K562 (cell line): ENCODE measurements around the gene NMUR1. TPM values are rescaled to one million over a fixed set of nuclear protein-coding genes. Genes with fewer than 3 reads are reported as not detected.

ENCODE experiments used
- ATAC-seq: fragments of 200-7000 bp; cut with Tn5 transposase; 3 replicates; pipeline ENCODE4 v1.9.1; 2020; ENCODE audit warnings: moderate library complexity
- BruUV-seq: library from RNA; stranded (reverse); fragments of 400-500 nt; replicated peaks from 2 replicates; lab custom pipeline; 2021; lab: Mats Ljungman, UMichigan
- CTCF ChIA-PET: fragments of 300-600 bp; formaldehyde crosslinking; extraction: SDS; loops from one replicate; lab custom pipeline; 2021; ENCODE audit warnings: low intra/inter-chr PET ratio; lab: Yijun Ruan, JAX
- POLR2A ChIA-PET: fragments of 300-600, 350-650 bp; sonication (Branson Sonifier 250); formaldehyde crosslinking; extraction: SDS; loops from one replicate; lab custom pipeline; 2021; ENCODE audit warnings: antibody characterized with exemption, inconsistent platforms; lab: Yijun Ruan, JAX
- DNase-seq, 4 experiments: peaks; one replicate each; pipeline versions ENCODE4 v3.0.0 to v3.0.0-alpha.2; 2011 to 2018; ENCODE audit warnings: low spot score in 3 of 4, mixed read lengths in 3 of 4; ENCODE audit errors: extremely low read depth in 1 of 4
- FAIRE-seq: peaks from 2 replicates; lab custom pipeline; 2011; peaks lifted over from hg19 to GRCh38; lab: Jason Lieb, UNC
- H2AFZ ChIP-seq: 2 replicates; pipeline ENCODE4 v1.6.0; 2011; ENCODE audit warnings: low read depth, low read length, control low read depth, inconsistent platforms
- H3K27ac ChIP-seq: fragments of 200-600 bp; 3 replicates; pipeline ENCODE4 v1.8.0; 2011; ENCODE audit warnings: low read depth, mild to moderate bottlenecking, control low read depth, inconsistent platforms, low read length, moderate library complexity, mixed read lengths; ENCODE audit errors: extremely low read depth
- H3K27me3 ChIP-seq, 2 experiments: fragments of 300-600 bp in 1 of 2; 2 replicates in 1 of 2; 3 replicates in 1 of 2; pipeline versions ENCODE4 v1.6.0 to v1.8.0; 2011; ENCODE audit warnings: inconsistent platforms in 2 of 2, low read length in 2 of 2, mild to moderate bottlenecking in 1 of 2, mixed read lengths in 1 of 2, moderate library complexity in 1 of 2; ENCODE audit not compliant: control insufficient read depth in 2 of 2, insufficient read depth in 2 of 2
- H3K36me3 ChIP-seq: fragments of 300-600 bp; 3 replicates; pipeline ENCODE4 v1.8.0; 2011; ENCODE audit warnings: mild to moderate bottlenecking, low read length, inconsistent platforms; ENCODE audit not compliant: control insufficient read depth, insufficient read depth
- H3K4me1 ChIP-seq, 2 experiments: fragments of 200-600 bp in 1 of 2; replicated peaks in 1 of 2; 2 replicates in 1 of 2; 3 replicates in 1 of 2; pipeline versions ENCODE4 v1.5.1 to v1.8.0; 2011; ENCODE audit warnings: inconsistent platforms in 2 of 2, low read length in 2 of 2, mild to moderate bottlenecking in 1 of 2, mixed read lengths in 1 of 2, moderate library complexity in 1 of 2; ENCODE audit not compliant: control insufficient read depth in 2 of 2, insufficient read depth in 2 of 2
- H3K4me2 ChIP-seq: 2 replicates; pipeline ENCODE4 v1.6.1; 2011; ENCODE audit warnings: low read length, control low read depth, inconsistent platforms, mixed read lengths; ENCODE audit not compliant: insufficient read depth
- H3K4me3 ChIP-seq: fragments of 200-600 bp; sonication (generic), shearing (Covaris generic); 2 replicates; pipeline ENCODE4 v1.5.1; 2016; ENCODE audit warnings: control low read depth, inconsistent platforms
- H3K79me2 ChIP-seq: fragments of 200-600 bp; 3 replicates; pipeline ENCODE4 v1.8.0; 2011; ENCODE audit warnings: low read length, inconsistent platforms; ENCODE audit not compliant: control insufficient read depth, insufficient read depth
- H3K9ac ChIP-seq, 2 experiments: 2 replicates each; pipeline versions ENCODE4 v1.6.0 to v1.6.1; 2011; ENCODE audit warnings: low read depth in 2 of 2, low read length in 2 of 2, control low read depth in 1 of 2, inconsistent platforms in 1 of 2, mild to moderate bottlenecking in 1 of 2, mixed read lengths in 1 of 2; ENCODE audit not compliant: insufficient read depth in 1 of 2
- H3K9me1 ChIP-seq: one replicate; pipeline ENCODE4 v1.6.0; 2011; ENCODE audit warnings: inconsistent platforms, mild to moderate bottlenecking, low read length, moderate library complexity; ENCODE audit not compliant: control insufficient read depth, insufficient read depth
- H3K9me3 ChIP-seq: replicated peaks from 2 replicates; pipeline ENCODE4 v1.5.1; 2011; ENCODE audit warnings: low read depth, low read length, inconsistent platforms; ENCODE audit not compliant: control insufficient read depth, insufficient read depth
- H4K20me1 ChIP-seq: replicated peaks from 2 replicates; pipeline ENCODE4 v1.6.1; 2011; ENCODE audit warnings: low read length, inconsistent platforms, mixed read lengths; ENCODE audit not compliant: control insufficient read depth, insufficient read depth
- CEBPB ChIP-seq: fragments of 450-650 bp; IDR thresholded peaks from 2 replicates; pipeline ENCODE4 v1.6.1; 2016; ENCODE audit warnings: missing genetic modification characterization, missing compliant biosample characterization
- FOXP1 ChIP-seq: sonication (generic); formaldehyde crosslinking; IDR thresholded peaks from 2 replicates; pipeline ENCODE4 v1.8.0; 2022; ENCODE audit warnings: mild to moderate bottlenecking, missing genetic modification reagents
- GATAD2A ChIP-seq: fragments of 450-650 bp; IDR thresholded peaks from 2 replicates; pipeline ENCODE4 v1.6.1; 2017
- NR4A1 ChIP-seq, 2 experiments: fragments of 250-450 bp in 1 of 2; fragments of 450-650 bp in 1 of 2; sonication (Bioruptor Pico) in 1 of 2; IDR thresholded peaks; 2 replicates each; pipeline versions ENCODE4 v1.4.0 to v1.6.1; 2016 to 2020; ENCODE audit warnings: mild to moderate bottlenecking in 2 of 2, missing compliant biosample characterization in 1 of 2, missing genetic modification characterization in 1 of 2, moderate library complexity in 1 of 2
- PRMT5 ChIP-seq: sonication (generic); formaldehyde crosslinking; IDR thresholded peaks from 2 replicates; pipeline ENCODE4 v1.5.0; 2020; ENCODE audit warnings: missing genetic modification reagents
- SREBF1 ChIP-seq: fragments of 150-350 bp; IDR thresholded peaks from 2 replicates; pipeline ENCODE4 v1.6.1; 2014; ENCODE audit warnings: antibody characterized with exemption, low read depth, low read length, borderline replicate concordance
- U2AF1 ChIP-seq: fragments of 200-400 bp; formaldehyde crosslinking; optimal IDR thresholded peaks from 2 replicates; pipeline ENCODE3; 2017; ENCODE audit warnings: mild to moderate bottlenecking, low read depth, low read length, moderate library complexity
- ZFX ChIP-seq: sonication (generic); formaldehyde crosslinking; IDR thresholded peaks from 2 replicates; pipeline ENCODE4 v1.8.0; 2022; ENCODE audit warnings: mild to moderate bottlenecking, missing genetic modification reagents, moderate library complexity
- WGBS: fragments of 100-300 bp; shearing (Covaris generic); methylation state at CpG from one replicate; pipeline ENCODE4 v1.1.6; 2016; ENCODE audit warnings: low coverage, mixed read lengths; ENCODE audit not compliant: insufficient coverage; ENCODE audit errors: missing lambda C conversion rate; 5-methylcytosine and 5-hydroxymethylcytosine counted together
- in situ Hi-C: fragments of 300-500 bp; cut with MboI; formaldehyde crosslinking; loops from 4 replicates; pipeline ENCODE4 v1.15.0; 2018; ENCODE audit warnings: inconsistent platforms, mixed read lengths
- intact Hi-C: fragments of 100-400 bp; cut with micrococcal nuclease; formaldehyde crosslinking; loops from 2 replicates; pipeline ENCODE4 v1.14.2; 2022
- polyA plus RNA-seq, 8 experiments: library from polyadenylated mRNA; depleted of rRNA in 4 of 8; stranded (reverse) in 5 of 8; unstranded in 3 of 8; fragments of >200 nt; fragmentation: Nextera tagmentation in 2 of 8; fragmentation: Illumina TruSeq in 1 of 8; extraction: Ambion mirVana in 2 of 8; extraction: Trizol in 1 of 8; gene quantifications; 2 replicates each; pipeline versions ENCODE4 v1.2.1 to v1.2.3, GENCODE V29; 2011 to 2014; ENCODE audit warnings: inconsistent platforms in 1 of 8, missing spikeins in 1 of 8
- total RNA-seq, 7 experiments: library from RNA; depleted of rRNA in 6 of 7; stranded (reverse); fragments of >200 nt in 6 of 7; fragmentation: Illumina TruSeq in 2 of 7; extraction: Trizol in 2 of 7; gene quantifications; 2 replicates each; pipeline versions ENCODE4 v1.2.1 to v1.2.3, GENCODE V29; 2011 to 2021; ENCODE audit warnings: low replicate concordance in 1 of 7
- TF ChIP-seq, protein P1 (sequence below), 2 experiments: fragments of 450-650 bp; formaldehyde crosslinking in 1 of 2; IDR thresholded peaks; 2 replicates each; pipeline versions ENCODE4 v1.4.0 to v1.6.1; 2014 to 2020; ENCODE audit warnings: mild to moderate bottlenecking in 2 of 2, borderline replicate concordance in 1 of 2, low read depth in 1 of 2
- TF ChIP-seq, protein P2 (sequence below): IDR thresholded peaks from 3 replicates; pipeline ENCODE4 v1.6.1; 2011; ENCODE audit warnings: borderline replicate concordance, mild to moderate bottlenecking; ENCODE audit not compliant: insufficient read length, insufficient read depth

NMUR1 gene
- total and polyA plus RNA-seq, 9 of the 15 experiments (the other 6 are each of a cell fraction or from before 2014, with no cell fraction given) = 0.01 to 0.27 (median 0.15) TPM

DNA sequence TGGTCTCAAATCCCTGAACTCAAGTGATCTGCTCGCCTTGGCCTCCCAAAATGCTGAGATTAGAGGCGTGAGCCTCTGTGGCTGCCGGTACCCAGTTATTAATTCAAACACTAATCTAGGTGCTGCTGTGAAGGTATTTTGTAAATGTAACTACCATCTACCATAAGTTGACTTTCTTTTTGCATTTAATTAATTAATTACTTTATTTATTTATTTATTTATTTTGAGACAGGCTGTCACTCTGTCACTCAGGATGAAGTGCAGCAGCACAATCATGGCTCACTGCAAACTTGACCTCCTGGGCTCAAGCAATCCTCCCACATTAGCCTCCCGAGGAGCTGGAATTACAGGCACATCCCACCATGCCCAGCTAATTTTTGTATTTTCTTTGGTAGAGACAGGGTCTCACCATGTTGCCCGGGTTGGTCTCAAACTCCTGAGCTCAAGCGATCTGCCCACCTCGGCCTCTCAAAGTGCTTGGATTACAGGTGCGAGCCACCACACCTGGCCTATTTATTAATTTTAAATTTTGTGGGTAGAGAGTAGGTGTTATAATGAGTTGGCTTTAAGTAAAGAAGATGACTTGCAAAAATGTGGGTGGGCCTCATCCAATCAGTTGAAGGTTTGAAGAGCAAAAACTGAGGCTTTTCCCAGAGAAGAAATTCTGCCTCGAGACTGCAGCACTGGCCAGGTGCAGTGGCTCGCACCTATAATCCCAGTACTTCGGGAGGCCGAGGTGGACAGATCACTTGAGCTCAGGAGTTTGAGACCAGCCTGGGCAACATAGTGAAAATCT lies 17.3 kb upstream of the NMUR1 start:
- Histone ChIP-seq H4K20me1 (no peaks in the 10 kb centered on the region), H3K4me2 (no peak overlapping the region)
- CTCF ChIA-PET = no interaction called here
- TF ChIP-seq, protein P1, sequence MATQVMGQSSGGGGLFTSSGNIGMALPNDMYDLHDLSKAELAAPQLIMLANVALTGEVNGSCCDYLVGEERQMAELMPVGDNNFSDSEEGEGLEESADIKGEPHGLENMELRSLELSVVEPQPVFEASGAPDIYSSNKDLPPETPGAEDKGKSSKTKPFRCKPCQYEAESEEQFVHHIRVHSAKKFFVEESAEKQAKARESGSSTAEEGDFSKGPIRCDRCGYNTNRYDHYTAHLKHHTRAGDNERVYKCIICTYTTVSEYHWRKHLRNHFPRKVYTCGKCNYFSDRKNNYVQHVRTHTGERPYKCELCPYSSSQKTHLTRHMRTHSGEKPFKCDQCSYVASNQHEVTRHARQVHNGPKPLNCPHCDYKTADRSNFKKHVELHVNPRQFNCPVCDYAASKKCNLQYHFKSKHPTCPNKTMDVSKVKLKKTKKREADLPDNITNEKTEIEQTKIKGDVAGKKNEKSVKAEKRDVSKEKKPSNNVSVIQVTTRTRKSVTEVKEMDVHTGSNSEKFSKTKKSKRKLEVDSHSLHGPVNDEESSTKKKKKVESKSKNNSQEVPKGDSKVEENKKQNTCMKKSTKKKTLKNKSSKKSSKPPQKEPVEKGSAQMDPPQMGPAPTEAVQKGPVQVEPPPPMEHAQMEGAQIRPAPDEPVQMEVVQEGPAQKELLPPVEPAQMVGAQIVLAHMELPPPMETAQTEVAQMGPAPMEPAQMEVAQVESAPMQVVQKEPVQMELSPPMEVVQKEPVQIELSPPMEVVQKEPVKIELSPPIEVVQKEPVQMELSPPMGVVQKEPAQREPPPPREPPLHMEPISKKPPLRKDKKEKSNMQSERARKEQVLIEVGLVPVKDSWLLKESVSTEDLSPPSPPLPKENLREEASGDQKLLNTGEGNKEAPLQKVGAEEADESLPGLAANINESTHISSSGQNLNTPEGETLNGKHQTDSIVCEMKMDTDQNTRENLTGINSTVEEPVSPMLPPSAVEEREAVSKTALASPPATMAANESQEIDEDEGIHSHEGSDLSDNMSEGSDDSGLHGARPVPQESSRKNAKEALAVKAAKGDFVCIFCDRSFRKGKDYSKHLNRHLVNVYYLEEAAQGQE (IDR thresholded peaks at IDR 0.05; ENCODE audit: borderline replicate concordance) = no peak
- TF ChIP-seq, protein P1 (CRISPR knock-in tag; IDR thresholded peaks at IDR 0.05; ENCODE audit: low read depth) = no peak
- TF ChIP-seq PRMT5 (CRISPR knock-in tag) = no peak
- TF ChIP-seq, protein P2, sequence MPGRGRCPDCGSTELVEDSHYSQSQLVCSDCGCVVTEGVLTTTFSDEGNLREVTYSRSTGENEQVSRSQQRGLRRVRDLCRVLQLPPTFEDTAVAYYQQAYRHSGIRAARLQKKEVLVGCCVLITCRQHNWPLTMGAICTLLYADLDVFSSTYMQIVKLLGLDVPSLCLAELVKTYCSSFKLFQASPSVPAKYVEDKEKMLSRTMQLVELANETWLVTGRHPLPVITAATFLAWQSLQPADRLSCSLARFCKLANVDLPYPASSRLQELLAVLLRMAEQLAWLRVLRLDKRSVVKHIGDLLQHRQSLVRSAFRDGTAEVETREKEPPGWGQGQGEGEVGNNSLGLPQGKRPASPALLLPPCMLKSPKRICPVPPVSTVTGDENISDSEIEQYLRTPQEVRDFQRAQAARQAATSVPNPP = no peak
- TF ChIP-seq ZFX (CRISPR knock-in tag) = no peak
- TF ChIP-seq GATAD2A = no peak
- TF ChIP-seq SREBF1 = no peak
- no peak for TF ChIP-seq U2AF1
- no peak for TF ChIP-seq FOXP1
- TF ChIP-seq NR4A1 (CRISPR knock-in tag; IDR thresholded peaks at IDR 0.05) = no peak
- TF ChIP-seq NR4A1 (tag; IDR thresholded peaks at IDR 0.05) = no peak
- no peak for TF ChIP-seq CEBPB (tag)

More for the DNA sequence above, 17.3 kb upstream of the NMUR1 start:
- no peak for ATAC-seq
- H2AFZ ChIP-seq = no peak overlapping the region
- no peak overlapping the region for H3K27ac ChIP-seq
- FAIRE-seq = no peak
- POLR2A ChIA-PET = no interaction called here
- no peak overlapping the region for H3K9ac ChIP-seq
- WGBS = 20% methylated on average over 12 of the region's 12 CpGs
- 0 out of 2 replicates have a peak, but pooled peaks cover 2% of the 10 kb centered on the region for H3K9me3 ChIP-seq
- peaks cover 0 to 11% of the 10 kb centered on the region in 2 experiments; a peak in 2 of 5 replicates for H3K27me3 ChIP-seq
- H3K4me1 ChIP-seq = peaks cover 4 to 5% of the 10 kb centered on the region in 2 experiments; a peak in 3 of 5 replicates
- intact Hi-C loops (no loop called here), in situ Hi-C loops (no loop called here)
- H3K4me3 ChIP-seq = no peak overlapping the region
- H3K9me1 ChIP-seq = no peaks in the 10 kb centered on the region
- H3K79me2 ChIP-seq = no peaks in the 10 kb centered on the region
- no peaks in the 10 kb centered on the region for H3K36me3 ChIP-seq
- DNase-seq = no peak
- no TSS peak for BruUV-seq
